22Rv1 (cell line): ENCODE results near the gene GAS7.

Experiments used
- H3K27ac ChIP-seq: fragments of 450-650 bp; 2 replicates; pipeline ENCODE4 v1.5.1; 2017
- ZFX ChIP-seq: fragments of 450-650 bp; IDR thresholded peaks from 2 replicates; pipeline ENCODE4 v1.6.1; 2017; ENCODE audit warnings: antibody characterized with exemption, borderline replicate concordance
- TF ChIP-seq, protein P1 (sequence below): fragments of 450-650 bp; IDR thresholded peaks from 2 replicates; pipeline ENCODE4 v1.5.1; 2017; ENCODE audit warnings: mild to moderate bottlenecking

GAS7 gene

DNA sequence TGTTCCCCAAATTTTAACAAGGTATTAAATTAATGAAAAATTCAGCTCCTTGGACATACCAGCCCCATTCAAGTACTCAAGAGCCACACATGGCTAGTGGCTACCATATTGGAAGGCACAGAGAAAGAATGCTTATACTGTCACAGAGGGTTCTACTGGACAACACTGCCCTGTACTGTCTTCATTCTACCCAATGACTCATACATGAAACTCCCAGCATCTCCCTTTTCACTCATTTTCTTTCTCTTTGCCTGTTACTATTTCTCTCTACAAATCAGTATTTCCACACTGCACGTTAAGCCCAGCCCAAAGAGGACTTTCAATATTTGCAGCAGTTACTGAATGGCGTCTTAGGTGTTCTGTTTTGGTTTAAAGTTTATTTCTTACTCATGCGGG is 221.2 kb downstream of the GAS7 start:
- H3K27ac ChIP-seq, result no peak overlapping the region
- TF ChIP-seq, protein P1, sequence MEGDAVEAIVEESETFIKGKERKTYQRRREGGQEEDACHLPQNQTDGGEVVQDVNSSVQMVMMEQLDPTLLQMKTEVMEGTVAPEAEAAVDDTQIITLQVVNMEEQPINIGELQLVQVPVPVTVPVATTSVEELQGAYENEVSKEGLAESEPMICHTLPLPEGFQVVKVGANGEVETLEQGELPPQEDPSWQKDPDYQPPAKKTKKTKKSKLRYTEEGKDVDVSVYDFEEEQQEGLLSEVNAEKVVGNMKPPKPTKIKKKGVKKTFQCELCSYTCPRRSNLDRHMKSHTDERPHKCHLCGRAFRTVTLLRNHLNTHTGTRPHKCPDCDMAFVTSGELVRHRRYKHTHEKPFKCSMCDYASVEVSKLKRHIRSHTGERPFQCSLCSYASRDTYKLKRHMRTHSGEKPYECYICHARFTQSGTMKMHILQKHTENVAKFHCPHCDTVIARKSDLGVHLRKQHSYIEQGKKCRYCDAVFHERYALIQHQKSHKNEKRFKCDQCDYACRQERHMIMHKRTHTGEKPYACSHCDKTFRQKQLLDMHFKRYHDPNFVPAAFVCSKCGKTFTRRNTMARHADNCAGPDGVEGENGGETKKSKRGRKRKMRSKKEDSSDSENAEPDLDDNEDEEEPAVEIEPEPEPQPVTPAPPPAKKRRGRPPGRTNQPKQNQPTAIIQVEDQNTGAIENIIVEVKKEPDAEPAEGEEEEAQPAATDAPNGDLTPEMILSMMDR, result no peak
- no peak for TF ChIP-seq ZFX

DNA sequence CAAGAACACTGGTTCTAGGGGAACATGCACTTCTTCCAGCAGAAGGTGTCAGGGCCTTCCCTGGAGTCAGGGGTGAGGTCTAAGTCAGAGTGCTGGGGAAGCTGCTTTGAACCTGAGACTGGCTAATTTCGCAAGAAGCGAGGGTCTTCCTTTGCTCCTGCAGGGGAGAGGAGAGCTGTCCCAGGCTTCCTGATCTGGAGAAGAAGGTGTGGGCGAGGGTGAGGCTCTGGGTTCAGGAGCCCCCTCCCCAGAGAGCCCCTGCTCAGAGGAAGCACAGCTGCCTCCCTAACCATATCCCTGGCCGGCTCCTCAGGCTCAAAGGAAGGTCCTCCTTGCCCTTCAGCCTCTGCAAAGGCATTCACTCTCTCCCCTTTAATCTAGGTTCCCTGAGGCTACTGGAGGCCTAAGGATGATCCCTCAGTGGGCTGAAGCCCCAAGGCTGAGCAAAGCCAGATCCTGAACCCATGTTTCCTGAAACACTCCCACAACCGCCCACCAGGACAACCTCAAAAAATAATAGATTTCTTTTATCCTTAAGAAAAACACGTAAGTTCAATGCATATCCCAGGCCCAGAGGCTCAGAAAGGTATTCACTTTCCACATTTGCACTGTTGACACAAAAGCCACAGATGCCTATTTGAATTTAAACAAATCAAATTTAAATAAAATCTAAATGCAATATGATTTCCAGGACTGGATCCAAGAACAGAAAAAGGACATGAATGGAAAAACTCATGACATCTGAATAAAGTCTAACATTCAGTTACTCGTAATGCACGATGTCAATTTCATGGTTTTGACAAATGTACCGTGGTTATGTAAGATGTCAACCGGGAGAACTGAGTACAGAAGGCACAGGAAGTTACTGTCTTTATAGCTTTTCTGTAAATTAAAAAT is 221.9 kb downstream of the GAS7 start:
- H3K27ac ChIP-seq, result no peak overlapping the region
- TF ChIP-seq, protein P1, result no peak
- TF ChIP-seq ZFX, result no peak

DNA sequence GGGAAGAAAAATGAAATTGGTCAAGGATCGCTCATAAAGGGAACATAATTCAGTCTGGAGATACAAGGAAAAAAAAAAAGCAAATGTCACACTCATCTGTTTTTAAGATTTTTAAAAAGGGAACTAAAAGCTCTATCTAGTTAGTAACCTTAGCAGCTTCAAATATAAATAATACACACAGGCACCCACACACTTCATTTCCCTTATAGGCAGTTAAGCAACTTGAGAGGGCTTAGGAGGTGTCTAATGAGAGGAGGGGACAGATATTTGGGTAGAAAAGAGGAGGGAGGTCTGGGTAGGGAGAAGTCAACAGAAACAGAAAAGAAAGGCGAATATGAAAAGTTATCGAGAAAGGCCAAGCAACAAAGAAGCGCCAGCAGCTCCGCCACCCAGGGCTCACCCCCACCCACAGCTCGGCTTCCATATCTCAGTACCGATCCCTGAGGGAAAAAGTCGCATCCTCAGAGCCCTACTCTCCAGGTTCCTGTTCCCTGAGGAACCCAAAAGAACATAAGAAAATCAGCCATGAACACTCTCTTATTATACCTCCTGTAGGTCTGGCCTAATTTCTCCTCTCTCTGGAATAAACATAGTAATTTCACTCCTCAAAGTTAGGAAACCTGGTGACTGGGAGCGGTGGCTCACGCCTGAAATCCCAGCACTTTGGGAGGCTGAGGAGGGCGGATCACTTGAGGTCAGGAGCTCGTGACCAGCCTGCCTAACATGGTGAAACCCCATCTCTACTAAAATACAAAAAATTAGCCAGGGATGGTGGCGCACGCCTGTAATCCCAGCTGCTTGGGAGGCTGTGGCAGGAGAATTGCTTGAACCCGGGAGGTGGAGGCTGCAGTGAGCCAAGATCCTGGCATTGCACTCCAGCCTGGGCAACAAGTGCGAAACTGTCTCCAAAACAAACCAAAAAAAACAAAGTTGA is 223.7 kb downstream of the GAS7 start:
- no peak for TF ChIP-seq ZFX
- TF ChIP-seq, protein P1, result no peak

DNA sequence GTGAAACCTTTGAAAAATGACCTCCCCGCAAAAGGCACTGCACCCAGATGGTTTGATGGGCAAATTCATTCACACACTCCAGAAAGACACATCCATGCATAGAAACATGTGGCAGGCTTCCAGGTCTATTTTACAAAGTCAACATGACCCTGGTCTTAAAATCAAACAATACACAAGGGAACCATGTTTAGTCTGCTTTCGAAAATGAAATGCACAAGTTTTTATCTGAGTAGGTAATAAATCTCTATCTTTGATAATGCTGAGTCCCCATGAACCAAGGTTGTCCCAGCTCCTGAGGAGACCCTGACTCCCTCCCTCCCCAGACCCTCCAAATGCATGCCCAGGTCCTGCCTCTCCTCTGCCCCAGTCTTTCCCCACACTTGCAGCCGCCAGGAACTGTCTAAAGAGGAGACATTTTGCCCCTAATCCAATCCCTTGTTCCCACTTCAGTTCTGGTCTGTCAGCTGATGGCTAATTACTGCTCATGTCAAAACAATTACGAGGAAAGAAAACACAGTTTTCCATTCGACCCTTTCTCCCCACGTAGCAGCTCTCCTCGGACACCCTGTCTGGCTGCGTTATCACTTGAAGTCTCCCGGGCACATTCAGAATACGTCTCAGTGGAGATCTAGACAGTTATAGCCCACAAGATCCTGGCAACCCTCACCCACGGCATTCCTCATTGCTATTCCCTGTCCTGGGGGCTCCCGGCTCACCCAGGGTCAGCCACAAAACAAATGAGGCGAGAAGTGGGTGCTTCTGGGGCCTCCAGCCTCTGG is 224.5 kb downstream of the GAS7 start:
- H3K27ac ChIP-seq, result no peak overlapping the region
- TF ChIP-seq, protein P1, result no peak
- no peak for TF ChIP-seq ZFX

More for the DNA sequence above, 223.7 kb downstream of the GAS7 start:
- no peak overlapping the region for H3K27ac ChIP-seq

DNA sequence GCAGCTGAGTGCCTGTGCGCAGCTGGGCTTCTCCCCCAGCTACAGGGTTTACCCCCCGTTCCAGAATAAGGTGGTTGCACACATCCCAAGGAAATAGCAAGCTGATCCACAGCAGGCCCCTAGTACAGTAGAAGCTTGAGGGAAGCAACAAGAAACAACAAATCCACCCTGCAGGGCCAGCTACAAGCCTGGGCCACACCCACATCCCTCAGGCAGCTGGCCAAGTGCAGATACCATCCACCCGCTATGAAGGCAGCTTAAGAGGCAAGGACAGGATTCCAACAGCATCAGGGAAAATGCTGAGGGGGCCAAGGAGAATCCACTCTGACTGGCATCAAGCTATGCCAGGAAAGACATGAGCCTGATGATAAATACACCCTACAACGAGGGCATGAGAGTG is 226.4 kb downstream of the GAS7 start:
- TF ChIP-seq, protein P1, result no peak
- TF ChIP-seq ZFX, result no peak

DNA sequence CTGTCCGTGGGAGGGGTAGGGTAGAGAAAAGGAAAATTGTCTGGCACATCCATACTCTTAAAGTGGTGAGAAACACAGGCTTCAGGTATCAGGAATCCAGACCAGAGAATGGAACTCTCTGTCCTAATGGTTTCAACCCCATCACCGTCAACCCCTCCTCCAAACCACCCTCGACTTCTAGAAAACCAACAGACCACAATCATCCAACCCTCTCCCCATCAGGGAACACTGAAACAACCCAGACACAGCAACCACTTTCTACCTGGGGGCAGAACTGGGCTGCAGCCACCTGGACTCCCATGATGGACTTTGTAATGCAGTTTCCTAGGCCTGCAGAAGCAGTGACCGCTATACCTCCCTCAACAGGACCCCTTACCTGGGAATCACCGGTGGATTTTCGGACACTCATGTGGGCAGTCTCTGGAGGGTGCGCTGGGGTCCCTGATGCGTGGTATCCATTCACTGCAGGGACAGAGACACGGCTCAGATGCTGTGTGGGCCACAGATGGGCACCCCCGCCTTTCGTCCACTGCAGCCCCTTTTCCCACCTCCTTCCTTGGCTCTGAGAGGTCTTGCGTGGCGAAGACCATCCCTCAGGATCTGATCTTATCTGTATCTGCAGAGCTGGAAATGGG is 229.0 kb downstream of the GAS7 start:
- TF ChIP-seq ZFX, result no peak
- TF ChIP-seq, protein P1, result no peak
- no peak overlapping the region for H3K27ac ChIP-seq

More for the DNA sequence above, 226.4 kb downstream of the GAS7 start:
- H3K27ac ChIP-seq, result no peak overlapping the region
